GM19395 (cell line): ENCODE measurements around the gene WNT7A.

ENCODE experiments used
- ATAC-seq: cut with Tn5 transposase; IDR thresholded peaks from one replicate; pipeline ENCODE4 v1.9.1; 2021; ENCODE audit warnings: mild to moderate bottlenecking, moderate library complexity; ENCODE audit not compliant: unreplicated experiment

WNT7A gene

GRCh38 chr3:13849018-13849417 is 30.9 kb downstream of the WNT7A start:
- ATAC-seq = no peak

DNA sequence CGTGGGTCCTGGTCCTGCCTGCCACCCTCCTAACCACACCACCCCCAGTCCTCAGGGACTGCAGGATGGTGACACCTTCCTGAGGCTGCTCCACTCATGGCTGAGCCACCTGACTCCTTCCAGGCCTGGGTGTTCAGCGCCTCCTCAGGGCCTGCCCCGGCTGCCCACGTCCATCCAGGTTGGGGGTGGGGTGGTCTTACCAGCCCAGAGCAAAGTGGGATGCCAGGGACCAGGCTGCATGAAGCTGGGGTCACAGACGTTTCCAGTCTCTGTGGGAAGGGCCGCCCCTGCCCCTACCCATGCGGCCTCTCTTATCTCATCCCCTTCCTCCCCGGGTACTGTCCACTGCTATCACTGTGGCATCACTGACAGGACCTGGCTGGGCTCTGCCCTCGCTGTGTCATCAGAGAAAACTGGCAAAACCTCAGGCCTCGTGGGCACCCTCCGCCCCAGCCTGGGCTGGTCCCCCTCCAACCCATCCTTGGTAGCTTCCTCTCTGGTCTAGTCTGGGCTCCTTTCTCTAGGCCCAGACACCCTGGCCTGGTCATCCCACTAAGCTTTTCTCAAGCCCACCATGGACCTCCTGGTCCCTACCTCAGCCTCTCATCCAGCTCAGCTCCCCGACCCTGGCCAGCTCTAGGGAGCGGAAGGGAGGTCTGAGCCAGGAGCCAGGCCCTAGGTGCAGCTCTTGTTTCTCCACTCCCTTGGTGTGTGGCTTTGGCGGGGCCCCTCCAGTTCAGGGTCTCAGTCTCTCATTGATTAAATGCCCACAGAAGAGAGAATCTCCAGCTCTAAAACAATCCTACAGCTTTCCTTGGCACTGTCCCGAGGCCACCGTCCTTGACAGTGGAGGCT is 32.9 kb downstream of the WNT7A start:
- ATAC-seq = no peak

DNA sequence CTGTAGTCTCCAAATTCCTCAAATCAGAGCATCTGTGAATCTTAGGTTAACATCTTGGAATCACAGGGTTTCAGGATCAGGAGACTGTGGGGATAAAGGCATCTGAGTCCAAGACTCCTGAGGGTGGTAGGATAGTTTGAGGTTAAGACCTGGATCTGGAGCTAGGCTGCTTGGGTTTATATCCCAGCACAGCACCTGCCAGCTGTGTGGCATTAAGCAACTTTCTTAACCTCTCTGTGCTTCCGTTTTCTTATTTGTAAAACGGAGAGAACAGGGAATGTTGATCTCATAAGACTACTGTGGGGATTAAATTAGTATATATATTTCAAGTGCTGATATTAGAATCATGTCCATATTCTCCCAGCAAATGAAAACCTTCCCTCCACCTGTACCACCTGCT is 33.6 kb downstream of the WNT7A start:
- no peak for ATAC-seq

- ATAC-seq = no peak
Measured at GRCh38 chr3:13845806-13846205, 34.1 kb downstream of the WNT7A start.

- no peak for ATAC-seq
Measured at GRCh38 chr3:13844911-13845310, 35.0 kb downstream of the WNT7A start.

DNA sequence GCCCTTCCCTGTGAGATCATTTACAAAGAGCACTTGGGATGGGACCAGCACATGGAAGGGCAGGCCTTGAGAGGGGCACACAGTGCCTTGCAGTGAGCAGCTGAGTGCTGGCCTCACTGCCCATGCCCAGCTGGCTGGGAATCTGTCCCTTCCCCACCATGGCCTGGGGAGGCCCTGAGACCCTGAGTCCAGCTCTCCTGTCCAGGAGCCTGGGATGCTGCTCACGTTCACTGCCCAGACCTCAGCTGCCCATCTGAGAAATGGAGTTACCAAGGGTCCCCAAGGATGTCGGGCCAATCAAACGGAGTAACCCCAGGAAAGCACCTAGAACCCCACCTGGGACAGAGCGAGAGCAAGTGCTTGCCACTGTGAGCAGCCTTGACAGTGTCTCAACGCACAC is 35.6 kb downstream of the WNT7A start:
- no peak for ATAC-seq

DNA sequence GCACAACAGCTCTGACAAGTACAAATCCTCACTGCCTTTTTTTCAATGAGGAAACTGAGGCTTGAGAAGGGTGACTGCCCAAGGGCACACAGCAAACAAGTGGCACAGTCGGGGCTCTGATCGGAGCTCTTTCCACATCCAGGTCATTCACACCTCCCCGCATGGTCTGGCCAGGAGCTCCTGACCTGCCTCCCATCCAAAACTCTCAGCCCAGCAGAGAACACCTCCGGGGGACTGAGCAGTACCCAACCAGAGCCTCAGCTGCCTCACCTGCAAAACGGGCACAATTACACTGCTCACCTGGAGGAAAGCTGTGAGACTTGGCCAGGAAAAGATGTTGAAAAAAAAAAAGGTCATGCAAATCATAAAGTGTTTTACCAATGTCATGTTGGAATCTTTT is 36.5 kb downstream of the WNT7A start:
- ATAC-seq = no peak

DNA sequence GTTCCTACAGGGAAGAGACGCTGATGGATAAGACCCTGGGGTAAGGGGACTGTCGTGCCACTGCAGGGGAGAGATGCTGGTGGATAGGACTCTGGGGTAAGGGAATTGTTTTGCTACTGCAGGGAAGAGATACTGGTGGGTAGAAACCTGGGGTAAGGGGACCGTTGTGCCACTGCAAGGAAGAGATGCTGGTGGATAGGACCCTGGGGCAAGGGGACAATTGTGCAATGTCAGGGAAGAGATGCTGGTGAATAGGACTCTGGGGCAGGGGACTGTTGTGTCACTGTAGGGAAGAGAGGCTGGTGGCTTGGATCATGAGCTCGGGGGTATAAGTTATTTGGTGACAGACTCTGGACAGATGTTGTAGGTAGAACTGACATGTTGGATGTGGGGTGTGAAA is 37.6 kb downstream of the WNT7A start:
- ATAC-seq = no peak

GRCh38 chr3:13841826-13842225 is 38.0 kb downstream of the WNT7A start:
- ATAC-seq = no peak

DNA sequence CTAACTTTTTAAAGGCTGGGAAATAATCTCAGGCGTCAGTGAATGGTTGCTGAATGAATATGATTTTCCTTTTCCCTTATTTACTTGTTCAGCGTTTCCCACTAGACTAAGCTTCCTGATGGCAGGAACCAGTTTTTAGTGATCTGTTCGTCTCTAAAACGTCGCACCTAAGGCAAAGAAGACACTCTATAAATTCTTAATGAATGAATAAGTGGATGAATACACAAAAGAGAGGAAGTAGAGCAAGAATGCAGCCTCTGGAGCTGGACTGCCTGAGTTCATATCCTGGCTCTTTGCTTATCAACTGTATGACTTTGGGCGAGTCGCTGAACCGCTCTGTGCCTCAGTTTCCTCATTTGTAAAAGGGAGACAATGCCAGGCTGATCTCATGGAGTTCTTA is 38.7 kb downstream of the WNT7A start:
- no peak for ATAC-seq

- ATAC-seq = no peak
Measured at GRCh38 chr3:13840456-13840855, 39.4 kb downstream of the WNT7A start.

GRCh38 chr3:13839726-13840340 is 40.0 kb downstream of the WNT7A start:
- ATAC-seq = no peak

- no peak for ATAC-seq
Measured at GRCh38 chr3:13839253-13839652, 40.6 kb downstream of the WNT7A start.

GRCh38 chr3:13838421-13838820 is 41.5 kb downstream of the WNT7A start:
- ATAC-seq = no peak

DNA sequence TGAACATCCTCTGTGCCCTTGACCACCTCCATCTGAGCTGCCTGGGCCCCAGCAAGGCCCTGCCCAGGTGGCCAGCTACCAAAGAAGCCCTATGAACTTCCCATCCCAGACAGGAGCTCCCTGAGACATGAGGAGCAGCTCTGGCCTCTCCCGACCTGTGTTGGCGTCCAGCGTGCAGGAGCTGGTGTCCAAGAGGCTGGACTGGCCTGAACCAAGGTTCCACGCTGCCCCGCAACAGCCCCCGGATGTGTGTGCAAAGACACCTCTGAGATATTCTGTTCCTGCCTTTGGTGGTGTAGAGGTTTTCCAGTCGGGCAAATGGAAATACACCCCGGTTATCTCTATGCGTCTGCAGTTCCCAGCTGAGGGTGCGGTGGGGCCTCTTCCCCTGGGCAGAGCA is 42.1 kb downstream of the WNT7A start:
- ATAC-seq = no peak

DNA sequence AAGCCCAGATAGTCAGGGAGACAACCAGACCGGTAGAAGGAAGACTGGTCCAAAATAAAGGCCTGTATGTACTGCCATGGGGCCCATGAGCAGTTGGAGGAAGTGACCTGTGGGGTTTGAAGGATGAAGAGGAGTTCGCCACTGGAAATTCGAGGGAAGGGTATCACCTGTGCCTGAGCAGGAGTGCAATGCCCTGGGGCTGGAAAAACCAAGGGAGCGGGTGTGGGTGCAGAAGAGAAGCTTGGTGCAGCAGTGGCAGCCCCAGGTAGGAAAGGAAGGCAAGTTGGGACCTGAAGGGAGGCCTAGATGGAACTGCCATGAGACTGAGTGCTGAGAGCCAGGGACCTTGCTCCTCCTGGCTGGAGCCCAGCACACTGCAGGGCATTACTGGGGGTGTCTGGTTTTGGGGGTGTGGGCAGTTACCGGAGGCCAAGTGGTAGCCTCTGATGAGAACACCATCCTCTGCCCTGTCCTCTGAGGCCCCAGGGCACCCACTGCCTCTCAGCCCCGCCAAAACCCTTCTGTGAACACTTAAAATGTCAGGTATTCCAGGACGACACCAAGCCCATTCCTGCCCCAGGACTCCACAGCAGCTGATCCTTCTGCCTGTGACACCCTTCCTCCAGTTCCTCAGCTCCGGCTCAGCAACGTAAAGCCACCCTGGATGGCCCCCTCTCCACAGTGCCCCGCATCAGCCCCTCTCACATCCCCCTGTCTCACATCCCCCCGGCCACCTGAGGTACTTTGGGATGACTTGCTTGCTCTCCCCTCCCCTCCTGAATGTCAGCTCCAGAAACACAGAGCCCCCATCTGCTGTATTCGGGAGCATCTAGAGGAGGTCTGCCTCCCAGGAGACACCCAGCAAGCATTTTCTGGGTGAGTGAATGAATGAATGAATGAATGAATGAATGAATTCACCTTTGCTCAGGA is 42.9 kb downstream of the WNT7A start:
- ATAC-seq = no peak

- no peak for ATAC-seq
Measured at GRCh38 chr3:13835246-13835645, 44.6 kb downstream of the WNT7A start.

GRCh38 chr3:13834258-13835035 is 45.4 kb downstream of the WNT7A start:
- no peak for ATAC-seq

DNA sequence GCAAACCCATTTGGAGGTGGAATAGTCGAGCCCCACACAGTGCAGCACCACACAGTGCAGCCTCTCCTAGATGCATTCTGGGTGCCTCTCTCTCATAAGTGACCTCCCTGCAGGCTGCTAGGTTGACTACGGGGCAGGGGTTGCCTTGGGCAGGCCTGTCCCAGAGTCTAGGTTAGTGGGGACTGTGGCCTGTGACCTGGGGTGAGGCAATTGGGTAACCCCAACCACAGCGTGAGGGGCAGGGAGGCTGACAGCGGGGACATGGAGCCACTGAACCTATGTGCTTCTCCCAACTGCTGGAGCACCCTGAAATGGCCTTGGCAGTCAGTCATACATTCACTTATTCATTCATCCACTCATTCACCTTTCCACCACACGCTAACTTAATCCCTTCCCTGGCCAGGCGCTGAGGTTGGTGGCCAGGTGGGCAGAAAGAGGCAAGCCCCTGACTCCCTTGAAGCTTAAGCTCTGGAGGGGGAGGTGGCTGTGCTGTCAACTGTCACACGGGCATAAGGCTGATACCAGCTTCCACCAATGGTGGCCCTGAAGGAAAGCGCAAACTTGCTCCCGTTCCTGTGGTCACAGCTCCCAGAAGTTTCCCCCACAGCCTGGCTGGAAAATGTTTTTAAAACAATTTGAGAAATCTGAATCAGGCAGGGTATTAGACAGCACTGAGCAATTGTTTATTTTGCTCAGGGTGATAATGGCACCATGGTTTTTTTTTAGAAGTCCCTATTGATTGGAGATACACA is 46.2 kb downstream of the WNT7A start:
- no peak for ATAC-seq

DNA sequence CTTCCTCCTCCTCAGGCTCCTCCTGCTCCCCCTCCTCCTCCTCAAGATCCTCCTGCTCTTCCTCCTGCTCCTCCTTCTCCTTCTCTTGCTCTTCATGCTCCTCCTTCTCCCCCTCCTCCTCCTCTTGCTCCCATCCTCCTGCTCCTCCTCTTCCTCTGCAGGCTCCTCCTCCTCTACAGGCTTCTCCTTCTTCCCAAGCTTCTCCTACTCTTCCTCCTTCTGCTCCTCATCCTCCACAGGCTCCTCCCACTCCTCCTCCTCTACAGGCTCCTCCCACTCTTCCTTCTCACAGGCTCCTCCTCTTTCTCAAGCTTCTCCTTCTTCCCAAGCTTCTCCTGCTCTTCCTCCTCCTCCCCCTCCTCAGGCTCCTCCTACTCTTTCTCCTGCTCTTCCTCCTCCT is 47.7 kb downstream of the WNT7A start:
- no peak for ATAC-seq
